A549 treated with Mapracorat at 1 μM for 4 hours (cell line): ENCODE data around the gene ZNF471. TPM values are rescaled to one million over a fixed set of nuclear protein-coding genes. Genes with fewer than 3 reads are reported as not detected.

Source experiments
- total RNA-seq: library from RNA; stranded (reverse); fragments of 200-300 nt; extraction: Qiagen RNA extraction; gene quantifications from 5 replicates; pipeline ENCODE4 v1.2.3, GENCODE V29; 2022

The ZNF471 gene
- 0.02 to 0.13 TPM in 2 of 5 replicates, not detected in the others for total RNA-seq

GRCh38 chr19:56507446-56508289, at the start of gene ZNF471:
Gene ZNF471, plus strand, starts transcription at chr19:56507855. Its CDS starts 3,717 bp downstream, at chr19:56511572.

DNA sequence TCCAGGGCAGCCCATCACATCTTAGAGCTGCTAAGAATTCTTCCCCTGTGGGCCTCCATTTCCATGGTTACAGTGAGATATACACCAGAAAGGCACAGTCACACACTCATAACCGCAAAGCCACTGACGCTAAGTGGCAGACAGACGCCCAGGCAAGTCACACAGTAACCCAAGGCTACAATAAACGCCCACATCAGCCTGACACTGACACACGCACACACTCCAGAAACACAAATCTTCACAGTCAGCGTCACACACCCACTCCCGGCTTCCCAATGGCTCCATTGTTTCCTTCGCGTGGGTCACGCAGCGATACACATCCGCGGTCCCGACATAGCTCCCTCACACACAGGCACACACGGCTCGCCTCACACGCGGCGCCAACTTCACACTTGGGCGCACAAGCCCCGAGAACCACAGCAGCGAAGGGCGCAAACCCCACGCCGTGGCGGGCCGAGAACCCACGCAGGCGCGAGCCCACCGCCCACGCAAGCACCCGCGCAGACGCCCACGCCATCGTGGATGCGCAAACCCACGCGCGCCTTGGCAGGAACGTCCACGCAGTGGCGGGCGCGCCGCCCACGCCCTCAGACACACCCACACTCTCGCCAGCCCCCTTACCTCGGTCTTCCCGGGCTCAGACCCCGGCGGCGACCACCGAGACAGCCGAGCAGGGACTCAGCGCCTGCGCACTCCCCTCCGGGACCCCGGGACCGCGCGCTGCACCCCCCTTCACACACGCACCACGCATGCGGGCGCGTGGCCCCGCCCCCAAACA, 30.8 kb upstream of the ZNF471 start, which contains the start of gene ZNF667:
Gene ZNF667, minus strand, starts transcription at position 695 of the 778 bp plus-strand sequence. CDS start 14,975 bp downstream, outside the sequence.

GRCh38 chr19:56538761-56539263, 31.2 kb downstream of the ZNF471 start, which contains the start of gene ZFP28:
Gene ZFP28, plus strand, starts transcription at chr19:56538948. Its CDS starts 71 bp downstream, at chr19:56539019.

GRCh38 chr19:56567274-56568120, 59.8 kb downstream of the ZNF471 start, which contains the start of gene ZNF470:
Gene ZNF470, plus strand, starts transcription at chr19:56567468. Its CDS starts 2,844 bp downstream, at chr19:56570312.

Other genes with a start within 250 kb of the ZNF471 start
- gene EDDM13, start 235.1 kb upstream of the ZNF471 start, total RNA-seq = not detected in 5 replicates
- gene ZSCAN5A, start 193.0 kb upstream of the ZNF471 start, total RNA-seq = 6.6 to 11.1 TPM (median 7.6 TPM) in 5 replicates
- 0.95 to 1.5 TPM (median 1.3 TPM) in 5 replicates for gene ZNF582, start 114.3 kb upstream of the ZNF471 start, total RNA-seq
- gene ZNF583, start 103.5 kb upstream of the ZNF471 start, total RNA-seq = 1.6 to 3.5 TPM (median 2.3 TPM) in 5 replicates
- not detected in 5 replicates for gene ZNF667, start 30.5 kb upstream of the ZNF471 start, total RNA-seq
- gene ZFP28, start 31.1 kb downstream of the ZNF471 start, total RNA-seq = 2.4 to 4.1 TPM (median 3.5 TPM) in 5 replicates
- 0.96 to 2.4 TPM (median 1.3 TPM) in 5 replicates for gene ZNF470, start 59.6 kb downstream of the ZNF471 start, total RNA-seq
- gene ZNF71, start 87.4 kb downstream of the ZNF471 start, total RNA-seq = 9.8 to 12.9 TPM (median 11.6 TPM) in 5 replicates
- 0.16 to 0.22 TPM in 2 of 5 replicates, not detected in the others for gene SMIM17, start 135.3 kb downstream of the ZNF471 start, total RNA-seq
- gene ZNF835, start 163.9 kb downstream of the ZNF471 start, total RNA-seq = not detected in 5 replicates